8988T (cell line): ENCODE results near the gene ZNF407.

Experiments used
- DNase-seq: peaks from one replicate; pipeline ENCODE4 v3.0.0; 2011

The ZNF407 gene

GRCh38 chr18:74796841-74797576 lies 199.3 kb downstream of the ZNF407 start:
- no peak for DNase-seq

DNA sequence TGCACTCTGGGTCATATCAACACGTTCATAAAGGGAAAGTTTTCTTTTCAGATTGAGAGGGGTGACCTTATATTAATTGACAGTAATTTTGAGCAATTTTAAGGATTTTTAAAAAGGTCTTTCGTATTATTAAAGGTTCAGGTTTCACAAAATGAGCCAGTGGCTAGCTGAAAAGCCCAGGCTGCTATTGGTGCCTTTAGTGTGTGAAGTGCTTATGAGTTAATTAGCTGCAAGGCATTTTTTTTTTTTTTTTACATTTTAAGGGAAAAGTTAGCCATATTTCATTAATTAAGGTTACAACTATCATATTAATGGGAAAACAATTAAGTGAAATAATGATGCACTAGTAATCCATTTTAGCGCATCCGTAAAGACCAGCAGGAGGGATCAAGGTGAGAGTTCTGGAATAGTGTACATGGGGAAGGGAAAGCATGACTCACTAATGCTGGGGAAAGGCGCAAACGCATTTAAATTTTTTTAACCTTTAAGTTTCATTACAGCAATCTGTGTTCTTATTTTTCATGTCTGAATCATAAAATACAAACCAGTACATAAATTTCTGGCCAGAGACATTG lies 200.0 kb downstream of the ZNF407 start:
- no peak for DNase-seq

DNA sequence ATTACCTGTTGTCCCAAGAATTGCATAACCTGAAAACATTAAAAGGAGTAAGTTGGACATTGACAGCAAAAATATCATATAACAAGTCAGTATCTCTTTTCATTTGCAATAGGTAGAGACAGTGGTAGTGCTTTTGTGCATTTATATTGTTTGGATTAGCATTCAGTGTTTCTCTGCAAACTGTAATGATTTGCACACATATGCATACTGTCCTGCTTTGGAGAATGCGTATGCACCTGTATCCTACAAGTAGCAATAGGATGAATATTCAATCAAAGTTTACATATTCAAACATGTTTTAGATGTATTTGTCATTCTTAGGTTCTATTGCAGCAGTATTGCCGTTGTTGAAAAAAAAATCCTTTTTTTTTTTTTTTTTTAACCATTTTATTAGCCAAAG lies 201.9 kb downstream of the ZNF407 start:
- no peak for DNase-seq

DNA sequence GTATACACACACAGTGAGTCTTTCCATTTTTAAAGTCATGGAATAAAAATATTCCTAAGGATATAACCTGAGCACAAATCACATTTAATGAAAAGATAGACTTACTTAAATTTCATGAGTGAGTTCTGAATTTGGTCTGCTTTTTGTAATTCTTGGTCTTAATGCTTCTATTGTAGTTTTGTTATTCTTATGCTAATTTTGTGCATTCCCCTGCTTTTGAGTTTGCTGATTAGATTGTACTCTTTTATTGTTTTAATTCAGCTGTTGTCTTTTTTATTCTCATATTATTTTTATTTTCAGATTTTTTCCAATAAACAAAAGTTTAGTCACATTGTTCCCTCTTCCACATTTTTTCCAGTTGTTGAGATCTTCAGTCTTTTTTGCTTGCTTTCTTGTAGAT lies 202.4 kb downstream of the ZNF407 start:
- DNase-seq, result no peak

- no peak for DNase-seq
Observed at GRCh38 chr18:74803117-74803516, 205.4 kb downstream of the ZNF407 start.

GRCh38 chr18:74803769-74804168 lies 206.1 kb downstream of the ZNF407 start:
- DNase-seq, result no peak

GRCh38 chr18:74804677-74805076 lies 207.0 kb downstream of the ZNF407 start:
- DNase-seq, result no peak

DNA sequence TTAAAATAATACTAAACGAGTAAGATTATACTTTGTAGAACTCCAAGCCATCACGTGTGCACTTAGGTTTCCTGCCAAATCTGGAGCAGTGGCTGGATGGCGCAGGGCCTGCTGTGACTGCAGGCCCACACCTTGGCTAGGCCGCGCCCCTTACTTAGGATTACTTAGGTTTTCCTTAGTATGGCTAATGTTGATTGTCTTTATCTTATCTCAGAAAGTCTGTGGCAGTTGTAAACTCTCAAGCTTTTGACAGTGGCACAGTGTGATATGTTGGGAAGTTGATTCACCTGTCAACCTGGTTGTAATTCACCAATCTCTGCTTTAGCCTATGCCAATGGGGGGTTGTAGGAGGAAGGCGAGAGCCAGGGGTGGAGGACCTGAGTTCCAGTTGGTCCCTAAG lies 208.4 kb downstream of the ZNF407 start:
- no peak for DNase-seq

DNA sequence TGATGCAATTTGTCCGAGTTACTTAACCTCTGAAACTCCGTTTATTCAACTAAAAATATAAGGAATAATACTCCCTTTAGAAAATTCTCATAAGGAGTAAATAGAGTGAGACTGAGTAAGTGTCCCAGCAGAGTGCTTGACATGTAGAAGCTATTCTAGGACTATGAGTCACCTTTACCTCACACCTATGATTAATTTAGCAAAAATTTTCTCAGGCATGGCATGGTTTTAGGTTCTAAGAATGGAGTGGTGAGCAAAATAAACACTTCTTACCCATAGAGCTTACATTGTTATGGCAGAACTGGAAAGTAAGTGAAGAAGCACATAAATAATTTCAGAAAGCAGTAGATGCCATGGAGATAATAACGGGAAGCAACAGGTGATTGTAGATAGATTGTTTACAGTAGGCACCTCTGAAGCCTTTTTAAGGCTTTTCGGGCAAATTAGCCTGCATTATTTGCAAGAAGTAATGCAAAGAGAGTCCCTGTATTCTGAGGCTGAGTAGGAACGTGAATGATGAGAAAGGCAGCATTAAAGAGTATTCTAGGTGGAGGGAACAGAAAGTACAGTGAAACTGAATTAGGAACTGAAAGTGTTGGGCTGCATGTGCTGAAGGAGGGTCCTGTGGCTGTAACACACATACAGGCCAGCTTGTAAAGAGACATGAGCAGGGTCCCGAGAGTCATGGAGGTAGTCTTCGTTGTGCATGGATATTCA lies 209.2 kb downstream of the ZNF407 start:
- DNase-seq, result no peak

DNA sequence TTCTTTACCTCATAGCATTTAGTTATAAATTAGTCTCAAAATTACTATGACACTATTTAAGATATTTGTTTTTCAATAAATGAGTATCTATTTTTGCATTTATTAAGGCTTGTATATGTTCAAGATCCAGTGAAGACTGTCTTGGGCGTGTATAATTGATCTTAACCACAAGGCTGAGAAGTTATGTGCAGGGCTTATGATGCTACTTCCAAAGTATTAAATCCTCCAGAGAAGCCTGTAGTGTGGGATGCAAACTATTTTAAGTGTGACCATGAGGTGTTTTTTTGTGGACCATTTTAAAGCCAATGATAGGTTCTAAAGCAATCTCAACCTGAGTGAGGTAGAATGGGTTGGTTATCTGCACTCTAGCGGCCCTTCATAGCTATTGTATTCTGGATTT lies 219.9 kb downstream of the ZNF407 start:
- no peak for DNase-seq

- DNase-seq, result no peak
Observed at GRCh38 chr18:74818516-74819175, 221.0 kb downstream of the ZNF407 start.

DNA sequence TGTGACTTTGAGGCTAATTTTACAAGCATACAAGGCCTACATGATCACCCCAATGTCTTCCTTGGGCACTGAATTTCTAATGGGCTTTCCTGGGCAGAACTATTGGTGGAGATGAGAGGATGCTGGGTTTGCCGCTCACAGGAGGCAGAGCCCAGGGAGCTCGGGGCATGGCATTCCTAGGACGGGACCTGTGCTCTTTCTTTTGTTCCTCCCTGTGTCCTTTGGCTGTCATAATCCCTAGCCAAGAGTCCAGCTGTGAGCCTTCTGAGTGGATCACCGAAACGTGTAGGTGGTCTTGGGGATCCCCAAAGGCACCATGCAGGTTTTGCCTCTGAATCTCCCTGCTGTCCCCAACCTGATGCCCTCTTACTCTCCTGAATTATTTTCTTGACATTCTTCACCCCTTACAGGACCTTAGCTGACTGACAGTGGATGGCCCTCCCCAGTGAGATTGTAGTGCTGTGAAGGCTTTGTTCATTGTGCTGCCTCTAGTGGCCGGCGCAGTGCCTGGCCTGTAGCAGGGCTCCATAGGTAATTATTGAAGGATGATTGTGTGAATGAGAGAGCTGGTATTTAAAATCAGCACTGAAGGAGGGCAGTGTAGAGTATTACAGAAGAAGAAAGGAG lies 221.9 kb downstream of the ZNF407 start:
- no peak for DNase-seq

GRCh38 chr18:74820160-74820780 lies 222.6 kb downstream of the ZNF407 start:
- no peak for DNase-seq

DNA sequence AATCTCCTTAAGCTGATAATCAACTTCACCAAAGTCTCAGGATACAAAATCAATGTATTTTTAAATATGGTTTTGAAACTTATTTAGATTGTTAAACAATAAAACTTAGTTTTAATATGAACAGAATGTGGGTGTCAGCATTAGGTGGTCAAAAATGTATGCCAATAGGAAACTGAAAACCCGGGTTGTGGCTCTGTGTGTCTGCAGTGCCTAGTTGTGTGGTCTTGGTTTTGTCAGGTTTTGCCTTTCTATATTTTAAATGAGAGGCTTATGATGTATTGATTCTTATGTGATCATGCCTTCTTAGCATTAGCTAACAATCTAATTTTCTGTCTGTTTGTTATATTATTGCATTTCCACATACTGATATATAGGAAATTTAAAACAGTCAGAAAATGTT lies 227.8 kb downstream of the ZNF407 start:
- DNase-seq, result no peak

DNA sequence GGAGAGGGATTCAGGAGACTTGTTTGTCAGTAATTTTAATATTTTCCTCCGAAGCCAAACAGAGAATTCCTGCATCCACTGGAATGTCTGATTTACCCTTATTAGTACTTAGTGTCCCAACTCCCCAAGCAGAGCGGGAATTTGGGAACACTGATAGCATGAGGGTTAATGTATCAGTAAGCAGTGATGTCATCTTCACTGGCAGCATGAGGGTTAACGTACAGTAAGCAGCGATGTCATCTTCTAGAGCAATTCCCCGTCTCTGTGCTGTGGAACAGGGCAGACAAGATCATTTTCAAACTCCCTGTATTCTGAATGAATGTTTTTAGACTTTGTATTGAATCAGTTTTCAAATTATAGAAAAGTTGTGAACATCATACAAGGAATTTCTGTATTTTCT lies 228.9 kb downstream of the ZNF407 start:
- no peak for DNase-seq

GRCh38 chr18:74828200-74828599 lies 230.5 kb downstream of the ZNF407 start:
- DNase-seq, result no peak

GRCh38 chr18:74831571-74832250 lies 234.0 kb downstream of the ZNF407 start:
- no peak for DNase-seq

GRCh38 chr18:74832381-74832780 lies 234.7 kb downstream of the ZNF407 start:
- no peak for DNase-seq

- DNase-seq, result no peak
Observed at GRCh38 chr18:74832999-74833398, 235.3 kb downstream of the ZNF407 start.

GRCh38 chr18:74834424-74835309 lies 237.0 kb downstream of the ZNF407 start:
- DNase-seq, result no peak
